HG03103 (cell line): Measurements from ENCODE around the gene SSR1.

Experiments used
- ATAC-seq: cut with Tn5 transposase; IDR thresholded peaks from one replicate; pipeline ENCODE4 v1.9.1; 2021; ENCODE audit warnings: low read depth; ENCODE audit not compliant: unreplicated experiment

Gene SSR1

GRCh38 chr6:7260291-7261031 lies 52.5 kb downstream of the SSR1 start:
- no peak for ATAC-seq

GRCh38 chr6:7258231-7258763 lies 54.7 kb downstream of the SSR1 start:
- no peak for ATAC-seq

- ATAC-seq, result no peak
Measured at GRCh38 chr6:7257521-7258230, 55.3 kb downstream of the SSR1 start.

- ATAC-seq, result no peak
Measured at GRCh38 chr6:7256785-7257184, 56.2 kb downstream of the SSR1 start.

GRCh38 chr6:7255918-7256317 lies 57.1 kb downstream of the SSR1 start:
- ATAC-seq, result no peak

GRCh38 chr6:7254980-7255835 lies 57.8 kb downstream of the SSR1 start:
- ATAC-seq, result no peak

GRCh38 chr6:7252390-7252789 lies 60.6 kb downstream of the SSR1 start:
- ATAC-seq, result no peak

- ATAC-seq, result no peak
Measured at GRCh38 chr6:7251646-7252260, 61.2 kb downstream of the SSR1 start.

GRCh38 chr6:7250812-7251211 lies 62.2 kb downstream of the SSR1 start:
- ATAC-seq, result no peak

- ATAC-seq, result no peak
Measured at GRCh38 chr6:7249946-7250643, 62.9 kb downstream of the SSR1 start.

GRCh38 chr6:7249391-7249790 lies 63.6 kb downstream of the SSR1 start:
- ATAC-seq, result no peak

- ATAC-seq, result no peak
Measured at GRCh38 chr6:7247828-7248227, 65.2 kb downstream of the SSR1 start.

GRCh38 chr6:7247179-7247456 lies 65.9 kb downstream of the SSR1 start:
- ATAC-seq, result no peak

- no peak for ATAC-seq
Measured at GRCh38 chr6:7246401-7247178, 66.4 kb downstream of the SSR1 start.

- ATAC-seq, result no peak
Measured at GRCh38 chr6:7245668-7246393, 67.2 kb downstream of the SSR1 start.

GRCh38 chr6:7243179-7243981 lies 69.6 kb downstream of the SSR1 start:
- ATAC-seq, result no peak

GRCh38 chr6:7242835-7243178 lies 70.2 kb downstream of the SSR1 start:
- no peak for ATAC-seq
